HPDE6-E6E7 (cell line): Measurements from ENCODE around the gene ASPRV1.

ENCODE experiments used
- DNase-seq: peaks from one replicate; pipeline ENCODE4 v3.0.0; 2011; ENCODE audit warnings: missing footprints; ENCODE audit errors: extremely low spot score

The ASPRV1 gene

GRCh38 chr2:69989009-69989408 lies 27.6 kb upstream of the ASPRV1 start:
- no peak for DNase-seq

- no peak for DNase-seq
Observed at GRCh38 chr2:69988086-69988635, 26.7 kb upstream of the ASPRV1 start.

- DNase-seq = no peak
Observed at GRCh38 chr2:69986691-69987090, 25.3 kb upstream of the ASPRV1 start.

GRCh38 chr2:69985688-69986087 lies 24.3 kb upstream of the ASPRV1 start:
- DNase-seq = no peak

GRCh38 chr2:69985216-69985615 lies 23.8 kb upstream of the ASPRV1 start:
- DNase-seq = no peak

- no peak for DNase-seq
Observed at GRCh38 chr2:69983392-69983966, 22.0 kb upstream of the ASPRV1 start.

- no peak for DNase-seq
Observed at GRCh38 chr2:69979902-69980807, 18.7 kb upstream of the ASPRV1 start.

GRCh38 chr2:69977906-69978482 lies 16.6 kb upstream of the ASPRV1 start:
- DNase-seq = no peak

- no peak for DNase-seq
Observed at GRCh38 chr2:69977186-69977585, 15.8 kb upstream of the ASPRV1 start.

GRCh38 chr2:69975853-69976462 lies 14.5 kb upstream of the ASPRV1 start:
- DNase-seq = no peak

GRCh38 chr2:69975136-69975852 lies 13.9 kb upstream of the ASPRV1 start:
- no peak for DNase-seq

GRCh38 chr2:69973335-69973735 lies 11.9 kb upstream of the ASPRV1 start:
- DNase-seq = no peak

- DNase-seq = no peak
Observed at GRCh38 chr2:69972822-69973221, 11.4 kb upstream of the ASPRV1 start.

GRCh38 chr2:69969991-69970390 lies 8.6 kb upstream of the ASPRV1 start:
- no peak for DNase-seq

- DNase-seq = no peak
Observed at GRCh38 chr2:69969126-69969983, 7.9 kb upstream of the ASPRV1 start.

GRCh38 chr2:69968609-69969008 lies 7.2 kb upstream of the ASPRV1 start:
- DNase-seq = no peak

GRCh38 chr2:69966496-69966895 lies 5.1 kb upstream of the ASPRV1 start:
- no peak for DNase-seq

GRCh38 chr2:69965756-69966445 lies 4.5 kb upstream of the ASPRV1 start:
- no peak for DNase-seq

GRCh38 chr2:69964353-69964841 lies 3.0 kb upstream of the ASPRV1 start:
- DNase-seq = no peak
